Raji (cell line): ENCODE data around the gene GFM2.

Source experiments
- POLR2A ChIP-seq: IDR thresholded peaks from 2 replicates; pipeline ENCODE4 v1.6.1; 2011; ENCODE audit warnings: low read depth, low read length, control low read depth; ENCODE audit not compliant: insufficient read depth

Gene GFM2

DNA sequence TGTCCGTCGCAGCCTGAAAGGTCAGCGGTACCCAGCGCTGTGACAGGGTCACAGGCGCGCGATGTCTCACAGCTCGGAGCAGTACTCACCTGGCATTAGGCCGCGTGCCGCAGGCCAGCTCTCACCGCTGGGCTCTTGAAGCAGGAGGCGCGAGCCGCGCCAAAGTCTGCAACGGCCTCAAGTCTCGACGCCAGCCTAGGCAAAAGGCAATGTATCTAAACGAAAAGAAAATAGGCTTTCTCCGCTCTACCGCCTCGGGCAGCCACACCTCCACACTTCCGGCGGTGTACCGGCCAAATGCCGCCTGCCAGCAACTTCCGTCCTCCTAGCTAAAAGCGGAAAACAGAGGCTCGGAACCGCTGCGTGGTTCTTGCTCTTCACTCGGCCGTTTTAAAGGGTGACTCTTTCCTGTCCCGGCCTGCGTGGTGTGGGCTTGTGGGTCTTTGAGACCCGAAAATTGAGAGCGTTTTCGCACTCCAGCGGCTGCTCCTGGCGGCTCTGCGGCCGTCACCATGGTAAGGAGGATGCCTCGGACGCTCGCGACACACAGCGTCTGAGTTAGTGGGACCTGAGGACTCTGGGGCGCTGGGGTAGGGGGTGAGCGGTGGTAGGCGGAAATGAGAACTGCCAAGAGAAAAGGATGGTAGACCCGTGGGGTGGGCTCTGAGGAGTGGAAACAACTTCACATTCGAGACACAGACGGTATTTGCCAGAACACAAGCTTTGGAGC lies at the start of gene GFM2, which contains the start of gene NSA2:
GFM2 (minus strand) TSS at position 269 of the 730 bp plus-strand sequence. CDS start 3,375 bp downstream, outside the sequence.
NSA2 (plus strand) TSS at position 401 of the 730 bp plus-strand sequence; CDS start at position 513, 112 bp downstream.
- peak; percentile 75 for TF ChIP-seq POLR2A

- no peak for TF ChIP-seq POLR2A
Measured at GRCh38 chr5:74810915-74811314, 44.0 kb upstream of the GFM2 start.

DNA sequence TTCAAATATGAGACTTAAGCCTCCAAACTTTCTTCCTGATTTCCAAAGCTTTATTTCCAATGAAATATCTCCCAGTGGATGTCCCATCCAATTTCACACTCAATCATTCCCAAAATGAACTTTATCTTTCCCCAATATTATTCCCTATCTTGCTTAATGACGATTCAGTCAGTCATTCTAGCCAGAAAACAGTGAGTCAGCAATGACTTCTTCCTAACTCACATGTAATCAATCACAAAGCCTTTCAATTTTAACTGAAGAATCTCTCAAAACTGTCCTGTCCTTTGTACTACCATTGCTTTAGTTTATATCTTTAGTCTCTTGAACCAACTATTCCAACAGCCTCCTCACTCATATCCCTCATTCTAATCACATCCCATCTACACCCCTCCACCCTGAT lies 35.0 kb upstream of the GFM2 start:
- no peak for TF ChIP-seq POLR2A

DNA sequence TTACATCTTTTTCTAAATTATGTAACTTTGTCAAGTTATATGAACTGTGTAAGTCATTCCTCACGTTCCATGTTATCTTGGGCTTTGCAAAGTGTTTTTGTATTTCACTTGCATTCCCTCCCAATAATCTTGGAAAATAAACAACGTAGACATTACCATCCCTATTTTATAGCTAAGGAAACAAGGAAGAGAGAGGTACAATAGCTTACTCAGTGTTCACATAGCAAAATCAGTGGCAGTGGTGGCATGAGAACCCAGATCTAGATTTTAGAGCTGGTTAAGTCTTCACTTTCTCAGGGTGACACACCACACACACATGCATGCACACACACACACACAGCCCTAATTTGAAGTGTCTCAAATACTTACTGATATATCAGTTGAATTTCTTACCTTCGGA lies 34.3 kb upstream of the GFM2 start:
- no peak for TF ChIP-seq POLR2A

- TF ChIP-seq POLR2A, result no peak
Measured at GRCh38 chr5:74798977-74799911, 32.3 kb upstream of the GFM2 start.

DNA sequence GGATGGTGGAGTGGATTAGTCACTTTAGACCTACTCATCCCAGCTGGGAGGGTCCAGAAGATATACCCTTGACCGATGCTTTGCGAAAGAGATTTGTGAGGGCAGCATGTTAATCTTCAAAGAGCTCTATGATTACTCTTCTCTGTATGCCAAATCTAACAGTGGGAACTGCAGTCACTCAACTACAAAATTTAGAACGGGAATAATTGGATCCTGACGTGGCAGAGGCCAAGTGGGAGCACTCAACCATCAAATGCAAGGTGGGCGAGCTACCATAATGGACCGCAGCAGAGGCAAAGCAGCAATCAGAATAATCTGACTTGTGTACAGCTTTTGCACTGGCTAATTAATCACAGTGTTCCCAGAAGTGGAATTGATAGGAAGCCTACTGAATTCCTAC lies 20.5 kb upstream of the GFM2 start:
- TF ChIP-seq POLR2A, result no peak

DNA sequence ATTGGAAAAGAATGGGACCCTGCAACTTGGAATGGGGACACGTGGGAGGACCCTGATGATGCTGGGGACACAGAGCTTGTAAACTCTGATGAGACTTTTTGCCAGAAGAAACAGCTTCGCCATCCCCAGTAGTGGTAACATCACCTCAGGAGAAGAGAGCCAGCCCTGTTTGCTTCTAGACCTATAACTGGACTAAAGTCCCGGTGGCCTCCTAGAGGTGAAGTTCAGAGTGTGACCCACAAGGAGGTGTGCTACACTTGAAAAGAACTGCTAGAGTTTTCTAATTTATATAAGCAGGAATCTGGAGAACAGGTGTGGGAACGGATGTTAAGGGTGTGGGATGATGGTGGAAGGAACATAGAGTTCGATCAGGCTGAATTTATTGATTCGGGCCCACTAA lies 19.9 kb upstream of the GFM2 start:
- TF ChIP-seq POLR2A, result no peak

DNA sequence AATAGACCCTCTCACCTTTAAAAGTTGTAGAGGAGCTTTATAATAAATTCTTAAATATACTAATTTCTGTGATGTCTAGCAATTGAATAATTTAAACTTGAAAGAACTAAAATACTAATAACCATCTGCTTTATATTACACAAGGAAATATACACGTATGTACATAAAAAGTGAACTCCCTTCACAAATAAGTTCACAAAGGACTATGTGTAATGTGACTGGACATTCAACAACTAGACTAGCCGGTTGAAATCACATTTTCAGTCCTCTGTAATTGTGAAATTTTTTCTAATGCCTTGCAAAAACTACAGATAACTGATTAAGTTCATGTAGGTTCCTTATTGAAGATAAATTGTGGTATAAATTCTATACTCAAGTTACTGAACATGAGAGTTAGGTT lies 11.7 kb upstream of the GFM2 start:
- TF ChIP-seq POLR2A, result no peak

DNA sequence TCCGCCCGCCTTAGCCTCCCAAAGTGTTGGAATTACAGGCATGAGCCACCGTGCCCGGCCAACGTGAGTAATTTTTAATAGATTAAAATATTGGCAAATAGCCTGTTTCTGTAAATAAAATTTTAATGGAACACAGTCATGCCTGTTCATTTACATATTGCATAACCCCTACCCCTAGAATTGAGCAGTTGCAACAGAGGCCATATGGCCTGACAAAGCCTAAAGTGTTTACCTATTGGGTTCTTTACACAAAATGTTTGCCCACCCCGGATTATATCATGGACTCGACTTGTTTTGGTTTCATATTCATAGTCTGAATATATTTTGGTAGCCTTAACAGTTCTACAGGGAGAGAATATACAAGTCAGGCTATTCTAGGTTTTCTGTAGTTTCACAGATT lies 5.4 kb upstream of the GFM2 start:
- TF ChIP-seq POLR2A, result no peak

DNA sequence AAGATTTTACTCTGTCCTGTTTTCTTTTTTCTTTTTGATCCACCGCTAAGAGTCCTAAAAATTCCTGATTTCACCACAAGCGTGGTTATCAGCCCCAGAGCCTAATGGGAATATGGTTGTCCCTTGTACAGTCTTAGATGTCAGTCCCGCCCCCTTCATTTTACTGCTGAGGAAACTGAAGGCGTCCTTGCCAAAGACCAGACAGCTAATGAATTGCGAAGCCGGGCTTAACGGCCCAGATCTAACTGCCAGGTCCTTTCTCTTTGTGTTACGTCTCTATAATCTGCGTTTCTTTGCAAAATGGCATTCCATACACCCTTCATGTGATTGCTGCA lies 629 bp upstream of the GFM2 start:
- TF ChIP-seq POLR2A, result no peak

DNA sequence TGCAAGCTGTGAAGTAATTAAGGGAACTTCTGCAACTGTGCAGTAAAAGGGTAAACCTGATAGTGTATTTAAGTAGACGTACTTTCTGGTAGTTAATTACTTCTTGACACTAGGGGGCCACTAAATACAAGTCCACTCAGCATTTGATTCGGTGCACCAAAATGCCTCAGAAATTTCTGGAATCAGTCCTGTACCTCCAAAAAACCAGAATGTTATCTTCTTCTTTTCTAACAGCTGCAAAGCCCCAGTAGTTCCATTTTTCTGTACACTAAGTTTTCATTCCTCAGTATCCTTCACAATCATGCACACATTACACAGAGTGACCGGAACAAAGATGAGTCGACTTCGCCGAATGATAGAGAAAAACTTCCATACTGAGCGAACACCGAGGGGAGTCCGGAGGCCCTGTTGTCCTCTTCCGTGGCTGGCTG lies 484 bp downstream of the GFM2 start:
- no peak for TF ChIP-seq POLR2A

DNA sequence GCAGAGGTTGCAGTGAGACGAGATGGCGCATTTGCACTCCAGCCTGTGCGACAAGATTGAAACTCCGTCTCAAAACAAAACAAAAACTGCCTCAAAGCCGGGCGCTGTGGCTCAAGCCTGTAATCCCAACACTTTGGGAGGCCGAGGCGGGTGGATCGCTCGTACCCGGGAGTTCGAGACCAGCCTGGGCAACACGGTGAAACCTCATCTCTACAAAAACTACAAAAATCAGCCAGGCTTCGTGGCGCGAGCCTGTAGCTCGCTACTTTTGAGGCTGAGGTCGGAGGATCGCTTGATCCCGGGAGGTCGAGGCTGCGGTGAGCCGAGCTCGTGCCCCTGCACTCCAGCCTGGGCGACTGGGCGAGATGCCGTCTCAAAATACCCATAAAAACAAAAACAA lies 988 bp downstream of the GFM2 start:
- TF ChIP-seq POLR2A, result no peak

- TF ChIP-seq POLR2A, result no peak
Measured at GRCh38 chr5:74765201-74765600, 1.7 kb downstream of the GFM2 start.

- no peak for TF ChIP-seq POLR2A
Measured at GRCh38 chr5:74763504-74763903, 3.4 kb downstream of the GFM2 start.

GRCh38 chr5:74762599-74762998 lies 4.3 kb downstream of the GFM2 start:
- no peak for TF ChIP-seq POLR2A

GRCh38 chr5:74761241-74761640 lies 5.7 kb downstream of the GFM2 start:
- TF ChIP-seq POLR2A, result no peak

- no peak for TF ChIP-seq POLR2A
Measured at GRCh38 chr5:74738406-74738805, 28.5 kb downstream of the GFM2 start.

DNA sequence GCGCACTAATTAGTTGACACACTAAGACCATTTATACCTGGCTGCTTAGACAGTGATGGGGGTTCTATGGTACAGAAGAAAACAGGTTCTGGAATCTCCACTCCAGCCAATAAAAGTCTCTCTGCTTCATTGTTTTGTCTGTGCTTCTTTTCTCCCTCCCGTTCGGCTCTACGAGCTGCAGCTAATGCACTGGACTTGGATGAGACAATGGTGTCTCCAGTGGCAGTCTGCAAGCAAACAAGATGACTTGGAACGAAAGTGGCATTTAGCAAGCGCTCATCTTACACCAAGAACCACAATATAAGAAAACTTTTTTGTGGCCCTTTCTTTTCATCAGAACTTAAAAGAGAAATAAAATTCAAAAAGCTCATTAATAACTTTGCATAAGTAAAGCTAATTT lies 30.2 kb downstream of the GFM2 start:
- TF ChIP-seq POLR2A, result no peak
